A549 (cell line): ENCODE measurements around the gene GALNT4. TPM values are rescaled to one million over a fixed set of nuclear protein-coding genes. Genes with fewer than 3 reads are reported as not detected.

Experiments used
- ATAC-seq, 2 experiments: fragments of 200-7000 bp in 1 of 2; fragments of >200 bp in 1 of 2; cut with Nextera tagmentation in 1 of 2; cut with Tn5 transposase in 1 of 2; 3 replicates each; pipeline versions ENCODE4 v1.8.0 to v1.9.1; 2018 to 2020; ENCODE audit warnings: mild to moderate bottlenecking in 1 of 2, moderate library complexity in 1 of 2
- CTCF ChIA-PET: fragments of 300-600 bp; sonication (Branson Sonifier 250); formaldehyde crosslinking; extraction: SDS; loops from one replicate; lab custom pipeline; 2021; ENCODE audit warnings: antibody characterized with exemption, inconsistent platforms; lab: Yijun Ruan, JAX
- POLR2A ChIA-PET: fragments of 350-600 bp; formaldehyde crosslinking; extraction: SDS; loops from one replicate; lab custom pipeline; 2021; ENCODE audit warnings: antibody characterized with exemption, inconsistent platforms; lab: Yijun Ruan, JAX
- DNase-seq, 2 experiments: peaks; one replicate each; pipeline versions ENCODE4 v3.0.0 to v3.0.0-alpha.2; 2011 to 2016; ENCODE audit warnings: low read depth in 1 of 2, low spot score in 1 of 2
- FAIRE-seq: peaks from 2 replicates; lab custom pipeline; 2011; peaks lifted over from hg19 to GRCh38; lab: Jason Lieb, UNC
- H3K27ac ChIP-seq, 2 experiments: fragments of >200 bp; sonication (Bioruptor Twin); formaldehyde crosslinking; 3 replicates each; pipeline ENCODE4 v1.5.1; 2016 to 2017
- H3K4me1 ChIP-seq: fragments of >200 bp; sonication (Bioruptor Twin); formaldehyde crosslinking; 3 replicates; pipeline ENCODE4 v1.6.1; 2016
- H3K4me2 ChIP-seq: fragments of >200 bp; sonication (Bioruptor Twin); formaldehyde crosslinking; 3 replicates; pipeline ENCODE4 v1.6.1; 2016
- H3K4me3 ChIP-seq: fragments of >200 bp; sonication (Bioruptor Twin); formaldehyde crosslinking; 3 replicates; pipeline ENCODE4 v1.5.1; 2016
- H3K9me3 ChIP-seq: fragments of >200 bp; sonication (Bioruptor Twin); formaldehyde crosslinking; 3 replicates; pipeline ENCODE4 v1.6.1; 2016
- CBX2 ChIP-seq: fragments of 200-600 bp; sonication (generic); IDR thresholded peaks from 2 replicates; pipeline ENCODE4 v1.6.1; 2016; ENCODE audit warnings: low read depth, mild to moderate bottlenecking, borderline replicate concordance
- CEBPB ChIP-seq, 2 experiments: fragments of >200 bp in 1 of 2; sonication (Bioruptor Twin) in 1 of 2; formaldehyde crosslinking in 1 of 2; IDR thresholded peaks; 2 replicates each; pipeline ENCODE4 v1.6.1; 2012 to 2016
- EHMT2 ChIP-seq: fragments of 200-600 bp; sonication (generic); IDR thresholded peaks from 2 replicates; pipeline ENCODE4 v1.6.1; 2016; ENCODE audit warnings: antibody characterized with exemption, low read depth, mild to moderate bottlenecking, moderate library complexity
- ELK1 ChIP-seq: fragments of 150-350 bp; IDR thresholded peaks from 2 replicates; pipeline ENCODE4 v1.6.1; 2014; ENCODE audit warnings: low read depth, mild to moderate bottlenecking, low read length
- FOXS1 ChIP-seq: fragments of 250-450 bp; sonication (Bioruptor Pico); IDR thresholded peaks from 2 replicates; pipeline ENCODE4 v1.5.0; 2020; ENCODE audit warnings: mild to moderate bottlenecking, moderate library complexity
- GATA3 ChIP-seq: IDR thresholded peaks from 2 replicates; pipeline ENCODE4 v1.6.1; 2012; ENCODE audit warnings: borderline replicate concordance
- HOXB13 ChIP-seq: fragments of 250-450 bp; sonication (Bioruptor Pico); IDR thresholded peaks from 2 replicates; pipeline ENCODE4 v1.5.0; 2020; ENCODE audit warnings: low read depth, mild to moderate bottlenecking, moderate library complexity
- JUNB ChIP-seq: fragments of >200 bp; sonication (Bioruptor Twin); formaldehyde crosslinking; IDR thresholded peaks from 2 replicates; pipeline ENCODE4 v1.6.1; 2016
- MAFK ChIP-seq: fragments of 450-650 bp; IDR thresholded peaks from 2 replicates; pipeline ENCODE4 v1.6.1; 2014; ENCODE audit not compliant: partially characterized antibody
- MAX ChIP-seq: IDR thresholded peaks from 2 replicates; pipeline ENCODE4 v1.6.1; 2012
- MAZ ChIP-seq: fragments of 150-350 bp; IDR thresholded peaks from 2 replicates; pipeline ENCODE4 v1.6.1; 2014; ENCODE audit warnings: antibody characterized with exemption, low read depth, low read length, borderline replicate concordance
- NR3C1 ChIP-seq: fragments of >200 bp; sonication (Bioruptor Twin); formaldehyde crosslinking; IDR thresholded peaks from 3 replicates; pipeline ENCODE4 v1.6.1; 2017
- PHF8 ChIP-seq: fragments of 200-600 bp; sonication (generic); IDR thresholded peaks from 2 replicates; pipeline ENCODE4 v1.6.1; 2016; ENCODE audit warnings: low read depth, mild to moderate bottlenecking, antibody characterized with exemption, moderate library complexity, borderline replicate concordance
- POLR2AphosphoS2 ChIP-seq: conservative IDR thresholded peaks from 2 replicates; pipeline ENCODE4 v1.6.1; 2012; ENCODE audit warnings: low read length, improper control_type of control experiment, inconsistent platforms
- RCOR1 ChIP-seq: fragments of 150-350 bp; IDR thresholded peaks from 2 replicates; pipeline ENCODE4 v1.6.1; 2014; ENCODE audit warnings: antibody characterized with exemption, low read length, low read depth
- RNF2 ChIP-seq: fragments of 200-600 bp; sonication (generic); IDR thresholded peaks from 2 replicates; pipeline ENCODE4 v1.6.1; 2016; ENCODE audit warnings: low read depth, mild to moderate bottlenecking, antibody characterized with exemption, moderate library complexity, borderline replicate concordance
- SREBF2 ChIP-seq: fragments of 450-650 bp; IDR thresholded peaks from 2 replicates; pipeline ENCODE4 v1.6.1; 2014; ENCODE audit warnings: mild to moderate bottlenecking, moderate library complexity
- TP53 ChIP-seq: fragments of 250-450 bp; sonication (Bioruptor Pico); IDR thresholded peaks from 2 replicates; pipeline ENCODE4 v1.5.0; 2021; ENCODE audit warnings: mild to moderate bottlenecking, moderate library complexity
- ZFP36 ChIP-seq: fragments of 450-650 bp; IDR thresholded peaks from 2 replicates; pipeline ENCODE4 v1.6.1; 2014; ENCODE audit warnings: borderline replicate concordance; ENCODE audit not compliant: partially characterized antibody
- ZNF302 ChIP-seq: fragments of 250-450 bp; sonication (Bioruptor Pico); IDR thresholded peaks from 2 replicates; pipeline ENCODE4 v1.9.0; 2021; ENCODE audit warnings: inconsistent platforms, mild to moderate bottlenecking, moderate library complexity
- WGBS: methylation state at CpG from one replicate; pipeline ENCODE4 v1.1.6; 2017; ENCODE audit errors: missing lambda C conversion rate; 5-methylcytosine and 5-hydroxymethylcytosine counted together
- polyA plus RNA-seq, 4 experiments: library from polyadenylated mRNA; depleted of rRNA in 3 of 4; stranded (reverse); fragments of >200 nt; fragmentation: RNase III in 1 of 4; extraction: RNeasy Plus Mini Kit Qiagen cat#74134 plus additional on column Dnase treatment in 1 of 4; gene quantifications; 2 replicates in 3 of 4; 3 replicates in 1 of 4; pipeline ENCODE4 v1.2.3, GENCODE V29; 2011 to 2017
- TF ChIP-seq, protein P1 (sequence below): fragments of 450-650 bp; IDR thresholded peaks from 2 replicates; pipeline ENCODE4 v1.6.1; 2014; ENCODE audit warnings: antibody characterized with exemption
- TF ChIP-seq, protein P2 (sequence below): fragments of >200 bp; sonication (Bioruptor Twin); formaldehyde crosslinking; IDR thresholded peaks from 2 replicates; pipeline ENCODE4 v1.6.1; 2016

The GALNT4 gene
- polyA plus RNA-seq, 2 of the 4 experiments (the other 2 are of a cell fraction): 5.9 to 14.3 TPM

DNA sequence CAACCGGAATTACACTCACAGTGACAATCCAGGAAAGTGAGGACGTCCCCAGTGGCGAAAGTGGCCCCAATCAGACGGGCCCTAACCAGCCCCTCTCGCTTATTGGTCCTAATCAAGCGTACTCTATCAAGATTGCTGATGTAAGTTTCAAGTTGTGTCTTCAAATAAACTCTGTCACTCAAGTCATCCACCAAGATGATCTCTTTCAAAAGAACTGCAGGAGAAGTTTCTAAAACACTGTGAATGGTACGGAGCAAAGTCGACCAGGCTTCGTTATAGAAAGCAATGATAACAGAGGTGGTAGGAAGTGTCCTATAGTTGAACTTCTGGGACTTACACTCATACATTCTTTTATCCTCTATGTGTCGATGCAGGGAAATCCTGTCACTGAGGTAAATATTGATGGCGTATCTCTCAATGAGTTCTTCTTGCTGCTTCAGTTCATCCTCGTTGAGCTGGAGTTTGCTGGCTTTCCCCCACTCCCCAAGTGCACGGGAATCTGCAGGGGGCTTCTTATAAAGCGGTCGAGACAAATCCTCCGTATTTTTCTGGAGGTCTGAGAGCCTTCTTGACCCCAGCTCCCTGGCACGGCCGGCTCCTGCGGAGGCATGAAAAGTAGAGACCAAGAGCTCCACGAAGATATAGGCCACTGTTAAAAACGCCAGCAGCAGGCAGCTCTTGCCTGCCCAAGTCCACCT, 604 bp downstream of the GALNT4 start:
- ChIA-PET CTCF (interaction anchor here (0.7 to 4.3 kb wide), 22 partner anchors 11 to 1408 kb away, joined by 3 to 34 read pairs (median 5); partner anchors contain the start of gene KITLG), POLR2A (no interaction called here)
- WGBS: 18% methylated on average over 21 of the region's 21 CpGs
- no peaks in the 10 kb centered on the region for H3K9me3 ChIP-seq
- ATAC-seq (no peak), DNase-seq (no peak), FAIRE-seq (no peak)
- TF ChIP-seq MAZ (no peak), CBX2 (no peak), MAX (no peak), NR3C1 (no peak), ZFP36 (no peak), RNF2 (no peak), ELK1 (no peak), CEBPB (IDR thresholded peaks at IDR 0.05) (no peak), SREBF2 (no peak), ZNF302 (CRISPR knock-in tag) (no peak), EHMT2 (no peak), HOXB13 (CRISPR knock-in tag) (no peak)
- peak overlapping the region; percentile 75 for H3K4me3 ChIP-seq
- peak overlapping the region; percentile 93 to 96 for H3K27ac ChIP-seq
- H3K4me1 ChIP-seq: peaks cover 50% of the 10 kb centered on the region
- peak overlapping the region; percentile 86 for H3K4me2 ChIP-seq

GRCh38 chr12:89523393-89523792, 1.2 kb downstream of the GALNT4 start:
- Histone ChIP-seq H3K4me2 (peak overlapping the region; percentile 86), H3K4me3 (peak overlapping the region; percentile 75), H3K4me1 (peaks cover 53% of the 10 kb centered on the region), H3K9me3 (no peaks in the 10 kb centered on the region), H3K27ac (peak overlapping the region; percentile 93 to 96; a peak in 4 of 6 replicates)
- TF ChIP-seq TP53: no peak
- no peak for TF ChIP-seq RCOR1
- TF ChIP-seq POLR2AphosphoS2: no peak
- no peak for TF ChIP-seq EHMT2
- TF ChIP-seq, protein P1, sequence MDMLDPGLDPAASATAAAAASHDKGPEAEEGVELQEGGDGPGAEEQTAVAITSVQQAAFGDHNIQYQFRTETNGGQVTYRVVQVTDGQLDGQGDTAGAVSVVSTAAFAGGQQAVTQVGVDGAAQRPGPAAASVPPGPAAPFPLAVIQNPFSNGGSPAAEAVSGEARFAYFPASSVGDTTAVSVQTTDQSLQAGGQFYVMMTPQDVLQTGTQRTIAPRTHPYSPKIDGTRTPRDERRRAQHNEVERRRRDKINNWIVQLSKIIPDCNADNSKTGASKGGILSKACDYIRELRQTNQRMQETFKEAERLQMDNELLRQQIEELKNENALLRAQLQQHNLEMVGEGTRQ: no peak
- TF ChIP-seq, protein P2, sequence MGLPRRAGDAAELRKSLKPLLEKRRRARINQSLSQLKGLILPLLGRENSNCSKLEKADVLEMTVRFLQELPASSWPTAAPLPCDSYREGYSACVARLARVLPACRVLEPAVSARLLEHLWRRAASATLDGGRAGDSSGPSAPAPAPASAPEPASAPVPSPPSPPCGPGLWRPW: no peak
- TF ChIP-seq FOXS1 (CRISPR knock-in tag): no peak
- no peak for TF ChIP-seq JUNB
- ATAC-seq (no peak), DNase-seq (no peak), FAIRE-seq (no peak)
- CTCF ChIA-PET: interaction anchor here (0.9 to 4.3 kb wide), 7 partner anchors 16 to 506 kb away, joined by 3 to 34 read pairs (median 4); no protein-coding TSS in a partner anchor
- POLR2A ChIA-PET: no interaction called here
- 63% methylated on average over 8 of the region's 8 CpGs for WGBS

DNA sequence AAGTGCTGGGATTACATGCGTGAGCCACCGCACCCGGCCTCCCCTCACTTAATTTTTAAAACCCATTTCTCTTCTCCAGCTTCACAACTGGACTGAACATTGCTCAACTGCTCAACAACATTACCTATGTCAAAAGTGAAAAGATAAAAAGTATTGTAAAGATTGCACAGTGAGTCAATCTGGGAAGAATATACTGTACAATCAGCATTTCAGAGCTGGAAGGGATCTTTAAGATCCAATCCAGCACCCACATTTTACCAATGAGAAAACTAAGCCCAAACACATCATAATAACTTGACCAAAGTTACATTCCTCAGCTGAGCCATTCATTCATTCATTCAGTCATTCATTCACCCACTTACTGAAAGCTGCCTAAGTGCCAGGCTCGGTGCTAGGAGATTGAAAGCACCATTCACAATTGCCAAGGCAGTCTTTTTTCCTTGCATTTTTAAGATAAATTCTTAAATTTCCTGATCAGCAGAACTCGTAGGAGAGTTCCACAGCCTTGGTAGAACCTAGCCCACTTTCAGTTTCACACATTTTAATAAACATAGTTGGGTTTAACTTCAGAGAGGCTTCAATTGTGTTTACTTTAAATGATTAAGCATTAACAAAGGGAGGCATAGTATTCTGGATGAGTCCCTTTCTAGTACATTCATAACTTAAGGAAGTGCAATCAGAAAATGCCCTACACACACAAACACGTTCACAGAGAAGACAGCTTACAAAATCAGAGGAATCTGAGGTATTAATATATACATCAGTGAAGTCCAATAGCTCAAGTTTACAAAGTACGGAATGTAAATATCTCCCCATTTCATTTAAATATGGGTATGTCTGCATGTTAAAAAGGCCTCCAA, 3.0 kb downstream of the GALNT4 start:
- Histone ChIP-seq H3K4me2 (peak overlapping the region; percentile 86), H3K4me1 (peaks cover 56% of the 10 kb centered on the region), H3K27ac (peak overlapping the region; percentile 29 to 55; a peak in 5 of 6 replicates), H3K4me3 (peak overlapping the region; percentile 75), H3K9me3 (no peaks in the 10 kb centered on the region)
- ChIA-PET CTCF (interaction anchor here (0.7 to 1.5 kb wide), 7 partner anchors 9 to 502 kb away, joined by 3 to 5 read pairs (median 3); no protein-coding TSS in a partner anchor), POLR2A (no interaction called here)
- no peak for FAIRE-seq
- 49% methylated on average over 7 of the region's 7 CpGs for WGBS
- peak in 1 of 2 experiments; percentile 32 for DNase-seq
- TF ChIP-seq MAFK: peak; percentile 72
- TF ChIP-seq GATA3: no peak
- TF ChIP-seq PHF8: no peak
- ATAC-seq: no peak
